ENCODE results near the gene ABCB11. TPM values are rescaled to one million over a fixed set of nuclear protein-coding genes. Genes with fewer than 3 reads are reported as not detected.

ABCB11 gene
- total and polyA plus RNA-seq, 11 donors: 0.05 to 0.10 (median 0.09) TPM; not detected in 6

DNA sequence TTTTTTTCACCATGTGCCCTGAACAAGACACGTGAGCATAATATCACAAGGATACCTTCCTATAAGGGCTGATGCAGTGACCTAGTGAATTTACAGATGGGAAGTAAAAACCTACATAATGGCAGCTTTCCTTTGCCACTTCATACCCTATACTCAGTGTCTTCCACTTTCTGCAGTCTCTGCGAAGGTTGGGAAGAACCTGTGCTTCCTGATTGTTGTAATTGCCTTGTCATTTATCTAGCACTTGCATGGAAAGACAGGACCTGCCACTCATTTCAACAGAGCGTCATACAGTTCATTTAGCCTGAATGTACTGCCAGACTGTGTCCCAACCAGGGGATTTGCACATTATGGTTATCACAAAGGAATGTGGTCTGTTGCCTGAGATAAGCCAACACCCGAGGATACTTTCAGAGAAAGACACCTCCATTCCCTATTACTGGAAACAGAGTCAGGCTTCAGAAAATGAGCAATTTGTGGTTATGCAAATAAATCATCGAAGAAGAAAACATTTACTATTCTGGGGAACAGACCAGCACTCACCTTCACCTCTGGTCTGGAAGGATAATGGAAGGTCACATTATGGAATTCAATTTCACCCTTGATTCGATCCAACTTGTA is 55.0 kb downstream of the ABCB11 start:
- no peak for TF ChIP-seq POLR2A (IDR thresholded peaks at IDR 0.05)
- TF ChIP-seq, protein P1, sequence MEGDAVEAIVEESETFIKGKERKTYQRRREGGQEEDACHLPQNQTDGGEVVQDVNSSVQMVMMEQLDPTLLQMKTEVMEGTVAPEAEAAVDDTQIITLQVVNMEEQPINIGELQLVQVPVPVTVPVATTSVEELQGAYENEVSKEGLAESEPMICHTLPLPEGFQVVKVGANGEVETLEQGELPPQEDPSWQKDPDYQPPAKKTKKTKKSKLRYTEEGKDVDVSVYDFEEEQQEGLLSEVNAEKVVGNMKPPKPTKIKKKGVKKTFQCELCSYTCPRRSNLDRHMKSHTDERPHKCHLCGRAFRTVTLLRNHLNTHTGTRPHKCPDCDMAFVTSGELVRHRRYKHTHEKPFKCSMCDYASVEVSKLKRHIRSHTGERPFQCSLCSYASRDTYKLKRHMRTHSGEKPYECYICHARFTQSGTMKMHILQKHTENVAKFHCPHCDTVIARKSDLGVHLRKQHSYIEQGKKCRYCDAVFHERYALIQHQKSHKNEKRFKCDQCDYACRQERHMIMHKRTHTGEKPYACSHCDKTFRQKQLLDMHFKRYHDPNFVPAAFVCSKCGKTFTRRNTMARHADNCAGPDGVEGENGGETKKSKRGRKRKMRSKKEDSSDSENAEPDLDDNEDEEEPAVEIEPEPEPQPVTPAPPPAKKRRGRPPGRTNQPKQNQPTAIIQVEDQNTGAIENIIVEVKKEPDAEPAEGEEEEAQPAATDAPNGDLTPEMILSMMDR (IDR thresholded peaks at IDR 0.05): no peak
- no peaks in the 10 kb centered on the region for H3K27me3 ChIP-seq

DNA sequence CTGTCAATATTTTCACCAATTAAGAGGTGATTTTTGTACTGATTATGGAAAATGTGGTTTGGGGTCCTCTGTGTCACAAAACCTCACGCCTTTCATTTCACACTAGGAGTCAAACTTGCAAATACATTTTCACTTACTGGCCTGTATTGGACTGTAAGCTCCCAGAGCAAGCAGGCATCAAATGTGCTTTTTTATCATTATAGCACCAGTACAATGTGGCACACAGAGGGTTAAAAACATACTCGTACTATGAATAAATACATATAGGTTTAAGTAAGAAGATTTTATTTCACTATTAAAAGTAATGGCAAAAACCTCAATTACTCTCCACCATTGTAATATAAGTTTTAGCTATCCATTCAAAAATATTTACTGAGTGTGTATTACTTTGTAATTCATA is 56.7 kb downstream of the ABCB11 start:
- TF ChIP-seq POLR2A (IDR thresholded peaks at IDR 0.05): no peak
- TF ChIP-seq, protein P1 (IDR thresholded peaks at IDR 0.05): no peak
- DNase-seq (no peak), ATAC-seq (no peak)
- WGBS, 4 donors: 76 to 79% (median 77%) methylated on average over 2 of the region's 2 CpGs
- Histone ChIP-seq H3K27ac (no peak overlapping the region), H3K36me3 (no peaks in the 10 kb centered on the region), H3K9me3 (no peaks in the 10 kb centered on the region), H3K4me1 (peaks cover 0 to 9% (median 0%) of the 10 kb centered on the region in 12 donors), H3K27me3 (no peaks in the 10 kb centered on the region), H3K4me3 (no peak overlapping the region)
- intact Hi-C loops (cut with DNase I): no loop called here

More for the DNA sequence above, 55.0 kb downstream of the ABCB11 start:
- no peaks in the 10 kb centered on the region for H3K36me3 ChIP-seq
- no peaks in the 10 kb centered on the region for H3K9me3 ChIP-seq
- no peak overlapping the region for H3K4me3 ChIP-seq
- no peak overlapping the region for H3K27ac ChIP-seq
- DNase-seq (no peak), ATAC-seq (peak in 3 of 4 donors; percentile 55 to 81 (median 72))
- intact Hi-C loops (cut with DNase I): no loop called here
- WGBS, 4 donors: 43 to 47% (median 44%) methylated on average over 6 of the region's 6 CpGs
- peaks cover 0 to 9% (median 0%) of the 10 kb centered on the region in 12 donors for H3K4me1 ChIP-seq

DNA sequence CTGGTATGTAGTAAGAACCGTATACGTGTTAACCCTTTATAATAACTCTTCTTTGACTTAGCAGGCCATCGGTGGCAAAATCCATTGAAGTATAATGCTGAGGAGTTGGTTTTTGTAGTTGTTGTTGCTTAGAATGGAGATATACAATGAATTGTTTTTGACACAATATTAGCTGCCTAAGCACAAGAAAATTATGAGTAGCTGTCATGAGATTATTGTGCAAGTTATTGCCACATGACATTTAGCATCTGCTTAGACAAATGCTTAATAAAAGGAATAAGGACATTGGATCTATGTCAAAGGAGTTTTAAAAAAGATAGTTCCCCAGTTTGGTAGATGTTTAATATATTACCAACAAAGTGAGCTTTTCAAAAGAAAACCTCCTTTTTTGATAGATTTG is 59.9 kb downstream of the ABCB11 start:
- Histone ChIP-seq H3K4me3 (no peak overlapping the region), H3K36me3 (no peaks in the 10 kb centered on the region), H3K27ac (peak overlapping the region in 1 of 12 donors; percentile 79), H3K4me1 (peaks cover 0 to 3% (median 0%) of the 10 kb centered on the region in 12 donors), H3K9me3 (no peaks in the 10 kb centered on the region), H3K27me3 (no peaks in the 10 kb centered on the region)
- DNase-seq (no peak), ATAC-seq (no peak)
- no peak for TF ChIP-seq POLR2A (IDR thresholded peaks at IDR 0.05)
- TF ChIP-seq, protein P1 (IDR thresholded peaks at IDR 0.05): no peak
- intact Hi-C loops (cut with DNase I): no loop called here
- 51 to 70% (median 61%) methylated on average over 3 of the region's 3 CpGs for WGBS, 4 donors

DNA sequence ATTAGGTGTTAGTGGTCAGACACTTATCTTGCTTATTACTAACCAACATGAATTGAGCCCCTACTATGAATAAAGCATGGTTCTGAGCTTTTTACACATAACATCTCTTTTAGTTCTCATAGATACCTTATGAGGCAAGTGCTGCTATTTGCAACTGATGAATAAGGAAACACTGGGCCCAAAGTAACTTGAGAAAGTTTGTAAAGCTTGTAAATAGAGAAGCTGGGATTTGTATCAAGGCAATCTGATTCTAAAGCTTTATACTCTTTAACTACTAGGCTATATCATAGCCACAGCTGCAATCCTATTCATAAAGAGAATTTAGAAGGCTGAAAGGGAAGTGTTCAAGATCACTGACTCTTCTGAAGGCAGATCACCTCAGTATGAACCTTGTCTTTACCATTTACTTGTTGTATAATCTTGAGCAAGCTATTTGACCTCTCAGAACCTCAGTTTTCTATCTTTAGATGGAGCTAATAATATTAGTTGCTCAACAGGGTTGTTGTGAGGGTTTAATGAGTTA is 60.4 kb downstream of the ABCB11 start:
- H3K9me3 ChIP-seq: no peaks in the 10 kb centered on the region
- ATAC-seq: no peak
- H3K36me3 ChIP-seq: no peaks in the 10 kb centered on the region
- DNase-seq: no peak
- H3K27me3 ChIP-seq: no peaks in the 10 kb centered on the region
- TF ChIP-seq, protein P1 (IDR thresholded peaks at IDR 0.05): no peak
- TF ChIP-seq POLR2A (IDR thresholded peaks at IDR 0.05): no peak
- H3K27ac ChIP-seq: peak overlapping the region in 1 of 12 donors; percentile 79
- H3K4me1 ChIP-seq: no peaks in the 10 kb centered on the region
- H3K4me3 ChIP-seq: no peak overlapping the region
- intact Hi-C loops (cut with DNase I): no loop called here
